HEK293 (cell line): Measurements from ENCODE around the gene LHX2.

Experiments
- CTCF ChIA-PET: fragments of 350-600 bp; formaldehyde crosslinking; extraction: SDS; loops from one replicate; lab custom pipeline; 2021; ENCODE audit warnings: antibody characterized with exemption; lab: Yijun Ruan, JAX
- POLR2A ChIA-PET: fragments of 300-600 bp; formaldehyde crosslinking; extraction: SDS; loops from one replicate; lab custom pipeline; 2020; ENCODE audit warnings: antibody characterized with exemption, inconsistent platforms; lab: Yijun Ruan, JAX
- H3K27ac ChIP-seq: fragments of 200-500 bp; sonication (Bioruptor generic); 2 replicates; pipeline ENCODE4 v1.5.1; 2014; ENCODE audit warnings: low read depth, low read length, control low read depth, inconsistent platforms; ENCODE audit errors: extremely low read depth
- H3K36me3 ChIP-seq, 2 experiments: fragments of 200-500 bp in 1 of 2; sonication (Bioruptor generic) in 1 of 2; 1 replicate in 1 of 2; 2 replicates in 1 of 2; pipeline ENCODE4 v1.5.1; 2014 to 2017; ENCODE audit warnings: inconsistent platforms in 2 of 2, low read length in 2 of 2; ENCODE audit not compliant: control insufficient read depth in 2 of 2, insufficient read depth in 1 of 2
- H3K4me1 ChIP-seq: fragments of 200-500 bp; sonication (Bioruptor generic); 2 replicates; pipeline ENCODE4 v1.5.1; 2014; ENCODE audit warnings: mild to moderate bottlenecking, low read length, inconsistent platforms; ENCODE audit not compliant: control insufficient read depth, insufficient read depth
- H3K4me3 ChIP-seq: 2 replicates; pipeline ENCODE4 v1.5.1; 2011; ENCODE audit warnings: low read depth, mild to moderate bottlenecking, control low read depth, low read length, moderate library complexity
- H3K9me3 ChIP-seq: fragments of 200-500 bp; sonication (Bioruptor generic); 2 replicates; pipeline ENCODE4 v1.5.1; 2014; ENCODE audit warnings: low read depth, low read length, inconsistent platforms; ENCODE audit not compliant: control insufficient read depth, insufficient read depth
- EGR2 ChIP-seq: fragments of 450-650 bp; formaldehyde crosslinking; IDR thresholded peaks from 2 replicates; pipeline ENCODE4 v1.5.1; 2016; ENCODE audit warnings: low read depth, missing biosample characterization, missing genetic modification characterization
- GFI1B ChIP-seq: fragments of 450-650 bp; formaldehyde crosslinking; IDR thresholded peaks from 2 replicates; pipeline ENCODE4 v1.5.1; 2016; ENCODE audit warnings: missing biosample characterization, missing genetic modification characterization
- KLF16 ChIP-seq: fragments of 450-650 bp; formaldehyde crosslinking; IDR thresholded peaks from 2 replicates; pipeline ENCODE4 v1.5.1; 2017; ENCODE audit warnings: missing biosample characterization, missing genetic modification characterization
- KLF17 ChIP-seq: fragments of 450-650 bp; formaldehyde crosslinking; IDR thresholded peaks from 2 replicates; pipeline ENCODE4 v1.5.1; 2016; ENCODE audit warnings: missing biosample characterization, missing genetic modification characterization
- KLF7 ChIP-seq: fragments of 450-650 bp; formaldehyde crosslinking; IDR thresholded peaks from 2 replicates; pipeline ENCODE4 v1.5.1; 2016; ENCODE audit warnings: missing biosample characterization, missing genetic modification characterization, borderline replicate concordance
- KLF8 ChIP-seq: fragments of 450-650 bp; formaldehyde crosslinking; IDR thresholded peaks from 2 replicates; pipeline ENCODE4 v1.5.1; 2016; ENCODE audit warnings: missing biosample characterization, missing genetic modification characterization
- OSR2 ChIP-seq: fragments of 450-650 bp; formaldehyde crosslinking; IDR thresholded peaks from 2 replicates; pipeline ENCODE4 v1.5.1; 2016; ENCODE audit warnings: missing biosample characterization, missing genetic modification characterization
- PATZ1 ChIP-seq: fragments of 450-650 bp; formaldehyde crosslinking; IDR thresholded peaks from 2 replicates; pipeline ENCODE4 v1.5.1; 2016; ENCODE audit warnings: missing biosample characterization, missing genetic modification characterization
- SCRT1 ChIP-seq: fragments of 450-650 bp; formaldehyde crosslinking; IDR thresholded peaks from 2 replicates; pipeline ENCODE4 v1.5.1; 2016; ENCODE audit warnings: missing biosample characterization, missing genetic modification characterization, borderline replicate concordance
- TRIM28 ChIP-seq: IDR thresholded peaks from 2 replicates; pipeline ENCODE4 v1.6.1; 2011; ENCODE audit warnings: low read length, control low read depth, borderline replicate concordance
- ZBTB21 ChIP-seq: fragments of 450-650 bp; formaldehyde crosslinking; IDR thresholded peaks from 2 replicates; pipeline ENCODE4 v1.5.1; 2017; ENCODE audit warnings: missing biosample characterization, missing genetic modification characterization
- ZBTB26 ChIP-seq: fragments of 450-650 bp; formaldehyde crosslinking; optimal IDR thresholded peaks from 2 replicates; pipeline ENCODE3; 2016; ENCODE audit warnings: missing biosample characterization, mild to moderate bottlenecking, missing genetic modification characterization
- ZBTB6 ChIP-seq: fragments of 450-650 bp; formaldehyde crosslinking; IDR thresholded peaks from 2 replicates; pipeline ENCODE4 v1.5.1; 2017; ENCODE audit warnings: missing biosample characterization, missing genetic modification characterization
- ZBTB7A ChIP-seq: fragments of 450-650 bp; formaldehyde crosslinking; IDR thresholded peaks from 2 replicates; pipeline ENCODE4 v1.5.1; 2016; ENCODE audit warnings: low read depth, missing biosample characterization, missing genetic modification characterization
- ZFP37 ChIP-seq: fragments of 450-650 bp; formaldehyde crosslinking; IDR thresholded peaks from 2 replicates; pipeline ENCODE4 v1.5.1; 2016; ENCODE audit warnings: missing biosample characterization, missing genetic modification characterization
- ZNF132 ChIP-seq: fragments of 450-650 bp; formaldehyde crosslinking; IDR thresholded peaks from 2 replicates; pipeline ENCODE4 v1.5.1; 2017; ENCODE audit warnings: missing biosample characterization, missing genetic modification characterization, borderline replicate concordance
- ZNF133 ChIP-seq: fragments of 450-650 bp; formaldehyde crosslinking; IDR thresholded peaks from 2 replicates; pipeline ENCODE4 v1.5.1; 2016; ENCODE audit warnings: missing biosample characterization, missing genetic modification characterization
- ZNF184 ChIP-seq: fragments of 450-650 bp; IDR thresholded peaks from 2 replicates; pipeline ENCODE4 v1.5.1; 2018; ENCODE audit warnings: missing biosample characterization, mild to moderate bottlenecking, missing genetic modification characterization
- ZNF19 ChIP-seq: fragments of 450-650 bp; formaldehyde crosslinking; IDR thresholded peaks from 2 replicates; pipeline ENCODE4; 2016; ENCODE audit warnings: missing biosample characterization, missing genetic modification characterization, low read depth
- ZNF223 ChIP-seq: fragments of 450-650 bp; formaldehyde crosslinking; IDR thresholded peaks from 2 replicates; pipeline ENCODE4 v1.5.1; 2016; ENCODE audit warnings: missing biosample characterization, missing genetic modification characterization
- ZNF23 ChIP-seq: fragments of 450-650 bp; formaldehyde crosslinking; IDR thresholded peaks from 2 replicates; pipeline ENCODE4 v1.5.1; 2016; ENCODE audit warnings: missing biosample characterization, missing genetic modification characterization, borderline replicate concordance
- ZNF335 ChIP-seq: fragments of 450-650 bp; formaldehyde crosslinking; conservative IDR thresholded peaks from 2 replicates; pipeline ENCODE4 v1.5.1; 2016; ENCODE audit warnings: missing biosample characterization, missing genetic modification characterization
- ZNF341 ChIP-seq: fragments of 450-650 bp; formaldehyde crosslinking; IDR thresholded peaks from 2 replicates; pipeline ENCODE4; 2016; ENCODE audit warnings: low read depth, missing biosample characterization, missing genetic modification characterization
- ZNF501 ChIP-seq: fragments of 450-650 bp; formaldehyde crosslinking; IDR thresholded peaks from 2 replicates; pipeline ENCODE4 v1.5.1; 2016; ENCODE audit warnings: missing biosample characterization, missing genetic modification characterization
- ZNF544 ChIP-seq: fragments of 450-650 bp; formaldehyde crosslinking; IDR thresholded peaks from 2 replicates; pipeline ENCODE4 v1.5.0; 2017; ENCODE audit warnings: missing biosample characterization, missing genetic modification characterization
- ZNF548 ChIP-seq: fragments of 450-650 bp; formaldehyde crosslinking; IDR thresholded peaks from 2 replicates; pipeline ENCODE4 v1.5.1; 2016; ENCODE audit warnings: missing biosample characterization, missing genetic modification characterization
- ZNF555 ChIP-seq: fragments of 450-650 bp; formaldehyde crosslinking; conservative IDR thresholded peaks from 2 replicates; pipeline ENCODE4 v1.5.1; 2017; ENCODE audit warnings: missing biosample characterization, mild to moderate bottlenecking, missing genetic modification characterization, inconsistent platforms
- ZNF558 ChIP-seq: fragments of 450-650 bp; formaldehyde crosslinking; IDR thresholded peaks from 2 replicates; pipeline ENCODE4 v1.5.1; 2016; ENCODE audit warnings: missing biosample characterization, missing genetic modification characterization
- ZNF621 ChIP-seq: fragments of 450-650 bp; formaldehyde crosslinking; IDR thresholded peaks from 2 replicates; pipeline ENCODE4 v1.5.1; 2017; ENCODE audit warnings: missing biosample characterization, missing genetic modification characterization
- ZNF658 ChIP-seq: fragments of 450-650 bp; formaldehyde crosslinking; IDR thresholded peaks from 2 replicates; pipeline ENCODE4; 2016; ENCODE audit warnings: missing biosample characterization, missing genetic modification characterization
- ZNF660 ChIP-seq: fragments of 450-650 bp; IDR thresholded peaks from 2 replicates; pipeline ENCODE4 v1.5.1; 2018; ENCODE audit warnings: missing biosample characterization, mild to moderate bottlenecking, missing genetic modification characterization
- ZNF670 ChIP-seq: fragments of 450-650 bp; formaldehyde crosslinking; IDR thresholded peaks from 2 replicates; pipeline ENCODE4 v1.5.1; 2016; ENCODE audit warnings: missing biosample characterization, missing genetic modification characterization, low read depth
- ZNF76 ChIP-seq: fragments of 450-650 bp; formaldehyde crosslinking; IDR thresholded peaks from 2 replicates; pipeline ENCODE4; 2016; ENCODE audit warnings: low read depth, missing biosample characterization, missing genetic modification characterization, borderline replicate concordance
- ZSCAN30 ChIP-seq: fragments of 450-650 bp; IDR thresholded peaks from 2 replicates; pipeline ENCODE4 v1.5.1; 2018; ENCODE audit warnings: missing biosample characterization, mild to moderate bottlenecking, missing genetic modification characterization, moderate library complexity

Gene LHX2

GRCh38 chr9:124040935-124041816, 29.6 kb downstream of the LHX2 start:
- Histone ChIP-seq H3K4me3 (peak overlapping the region; percentile 38), H3K4me1 (peaks cover 2% of the 10 kb centered on the region; the same call in 1 of the 2 replicates), H3K36me3 (no peaks in the 10 kb centered on the region), H3K27ac (peak overlapping the region; percentile 38; the same call in 1 of the 2 replicates), H3K9me3 (no peaks in the 10 kb centered on the region)
- POLR2A ChIA-PET, result interaction anchor here (0.6 to 1.5 kb wide), 6 partner anchors 14 to 992 kb away, joined by 3 to 5 read pairs (median 4); partner anchors contain the start of gene LHX2
- CTCF ChIA-PET, result interaction anchor here (0.5 to 5.5 kb wide), 52 partner anchors 10 to 1404 kb away, joined by 3 to 64 read pairs (median 4); no protein-coding TSS in a partner anchor
- TF ChIP-seq ZNF621 (tag by site-specific recombination) (no peak), ZBTB26 (peak; percentile 25), ZFP37 (tag by site-specific recombination) (no peak), ZNF184 (tag by site-specific recombination) (no peak), ZNF76 (tag by site-specific recombination) (no peak), ZNF658 (no peak), ZNF133 (tag by site-specific recombination) (no peak), ZNF558 (tag by site-specific recombination) (no peak), ZNF670 (no peak), ZNF223 (tag by site-specific recombination) (no peak), ZNF335 (tag by site-specific recombination) (peak; percentile 63), KLF16 (no peak), ZNF341 (tag by site-specific recombination) (no peak), TRIM28 (no peak), ZBTB21 (tag by site-specific recombination) (no peak), ZNF555 (no peak), ZNF501 (tag by site-specific recombination) (no peak), ZNF132 (tag by site-specific recombination) (no peak), KLF8 (no peak), ZNF23 (tag by site-specific recombination) (no peak), PATZ1 (tag by site-specific recombination) (peak; percentile 40), GFI1B (tag by site-specific recombination) (no peak), ZNF544 (tag by site-specific recombination) (no peak), ZNF548 (tag by site-specific recombination) (no peak), KLF7 (tag by site-specific recombination) (no peak), ZBTB7A (0 out of 2 replicates have a peak, but pooled peaks have one; percentile 11), OSR2 (tag by site-specific recombination) (no peak), SCRT1 (no peak), ZBTB6 (tag by site-specific recombination) (no peak), ZNF660 (peak; percentile 36; the same call in 1 of the 2 replicates), ZNF19 (tag by site-specific recombination) (no peak), EGR2 (tag by site-specific recombination) (no peak), ZSCAN30 (peak; percentile 67; the same call in 1 of the 2 replicates), KLF17 (no peak)
